ENCODE results near the gene ATP6V0E2.

The ATP6V0E2 gene

GRCh38 chr7:149868623-149869290 lies 5.0 kb upstream of the ATP6V0E2 start:
- no peak for DNase-seq (ENCODE audit: low read depth)

GRCh38 chr7:149869291-149869650 lies 4.5 kb upstream of the ATP6V0E2 start:
- no peak for DNase-seq (ENCODE audit: low read depth)
- no peak for TF ChIP-seq CTCF (IDR thresholded peaks at IDR 0.05; ENCODE audit: low read depth, low read length, missing control alignments)
- H3K4me3 ChIP-seq (ENCODE audit: low read depth, low read length) = no peak overlapping the region

More at GRCh38 chr7:149868623-149869290, 5.0 kb upstream of the ATP6V0E2 start:
- TF ChIP-seq CTCF (IDR thresholded peaks at IDR 0.05; ENCODE audit: low read depth, low read length, missing control alignments) = no peak
- no peak overlapping the region for H3K4me3 ChIP-seq (ENCODE audit: low read depth, low read length)

- DNase-seq (ENCODE audit: low read depth) = no peak
- no peak overlapping the region for H3K4me3 ChIP-seq (ENCODE audit: low read depth, low read length)
- TF ChIP-seq CTCF (IDR thresholded peaks at IDR 0.05; ENCODE audit: low read depth, low read length, missing control alignments) = no peak
These were observed 3.9 kb upstream of the ATP6V0E2 start for GRCh38 chr7:149869867-149870266.

GRCh38 chr7:149870274-149870673 lies 3.5 kb upstream of the ATP6V0E2 start:
- DNase-seq (ENCODE audit: low read depth) = no peak
- H3K4me3 ChIP-seq (ENCODE audit: low read depth, low read length) = no peak overlapping the region
- no peak for TF ChIP-seq CTCF (IDR thresholded peaks at IDR 0.05; ENCODE audit: low read depth, low read length, missing control alignments)

GRCh38 chr7:149870701-149871483 lies 2.9 kb upstream of the ATP6V0E2 start:
- no peak for TF ChIP-seq CTCF (IDR thresholded peaks at IDR 0.05; ENCODE audit: low read depth, low read length, missing control alignments)
- no peak overlapping the region for H3K4me3 ChIP-seq (ENCODE audit: low read depth, low read length)
- no peak for DNase-seq (ENCODE audit: low read depth)

GRCh38 chr7:149871576-149871975 lies 2.2 kb upstream of the ATP6V0E2 start:
- no peak for DNase-seq (ENCODE audit: low read depth)
- H3K4me3 ChIP-seq (ENCODE audit: low read depth, low read length) = no peak overlapping the region
- no peak for TF ChIP-seq CTCF (IDR thresholded peaks at IDR 0.05; ENCODE audit: low read depth, low read length, missing control alignments)
